ENCODE data around the gene BARHL1. TPM values are rescaled to one million over a fixed set of nuclear protein-coding genes. Genes with fewer than 3 reads are reported as not detected.
"Not testable (repeated sequence)": the region's sequence is repeated elsewhere in the genome, so short reads cannot be mapped to it uniquely, and the experiment has no call there.

BARHL1 gene
- total and polyA plus RNA-seq, 2 experiments from 2014 or later: not detected

DNA sequence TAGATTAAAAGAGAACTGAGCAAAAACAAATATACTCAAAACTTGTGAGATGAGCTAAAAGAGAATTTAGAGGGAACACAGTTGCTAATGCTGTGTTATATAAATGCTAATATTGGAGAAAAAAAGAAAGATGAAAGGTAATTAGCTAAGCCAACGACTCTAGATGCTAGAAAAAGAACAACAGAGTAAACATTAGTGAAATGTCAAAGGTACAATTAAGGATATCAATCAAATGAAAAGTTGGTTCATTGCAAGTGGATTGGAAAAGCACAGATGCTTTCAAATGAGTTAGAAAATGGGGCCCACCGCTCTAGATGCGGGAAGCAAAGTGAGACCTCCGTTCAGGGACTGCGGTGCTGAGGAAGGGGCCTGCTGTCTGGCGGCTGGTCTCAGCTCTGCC lies 17.9 kb upstream of the BARHL1 start:
- no peaks in the 10 kb centered on the region for H3K27me3 ChIP-seq
- no peak overlapping the region for H3K27ac ChIP-seq
- no peak for DNase-seq (ENCODE audit: low read depth in 1 of 2, low spot score in 1 of 2)
- H3K36me3 ChIP-seq: no peaks in the 10 kb centered on the region
- peaks cover 26% of the 10 kb centered on the region for H3K4me1 ChIP-seq (ENCODE audit: low read depth)
- H3K4me3 ChIP-seq: no peak overlapping the region
- TF ChIP-seq, protein P1, sequence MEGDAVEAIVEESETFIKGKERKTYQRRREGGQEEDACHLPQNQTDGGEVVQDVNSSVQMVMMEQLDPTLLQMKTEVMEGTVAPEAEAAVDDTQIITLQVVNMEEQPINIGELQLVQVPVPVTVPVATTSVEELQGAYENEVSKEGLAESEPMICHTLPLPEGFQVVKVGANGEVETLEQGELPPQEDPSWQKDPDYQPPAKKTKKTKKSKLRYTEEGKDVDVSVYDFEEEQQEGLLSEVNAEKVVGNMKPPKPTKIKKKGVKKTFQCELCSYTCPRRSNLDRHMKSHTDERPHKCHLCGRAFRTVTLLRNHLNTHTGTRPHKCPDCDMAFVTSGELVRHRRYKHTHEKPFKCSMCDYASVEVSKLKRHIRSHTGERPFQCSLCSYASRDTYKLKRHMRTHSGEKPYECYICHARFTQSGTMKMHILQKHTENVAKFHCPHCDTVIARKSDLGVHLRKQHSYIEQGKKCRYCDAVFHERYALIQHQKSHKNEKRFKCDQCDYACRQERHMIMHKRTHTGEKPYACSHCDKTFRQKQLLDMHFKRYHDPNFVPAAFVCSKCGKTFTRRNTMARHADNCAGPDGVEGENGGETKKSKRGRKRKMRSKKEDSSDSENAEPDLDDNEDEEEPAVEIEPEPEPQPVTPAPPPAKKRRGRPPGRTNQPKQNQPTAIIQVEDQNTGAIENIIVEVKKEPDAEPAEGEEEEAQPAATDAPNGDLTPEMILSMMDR (IDR thresholded peaks at IDR 0.05; ENCODE audit: low read depth, low read length): no peak
- no peaks in the 10 kb centered on the region for H3K9me3 ChIP-seq (ENCODE audit: low read depth)

DNA sequence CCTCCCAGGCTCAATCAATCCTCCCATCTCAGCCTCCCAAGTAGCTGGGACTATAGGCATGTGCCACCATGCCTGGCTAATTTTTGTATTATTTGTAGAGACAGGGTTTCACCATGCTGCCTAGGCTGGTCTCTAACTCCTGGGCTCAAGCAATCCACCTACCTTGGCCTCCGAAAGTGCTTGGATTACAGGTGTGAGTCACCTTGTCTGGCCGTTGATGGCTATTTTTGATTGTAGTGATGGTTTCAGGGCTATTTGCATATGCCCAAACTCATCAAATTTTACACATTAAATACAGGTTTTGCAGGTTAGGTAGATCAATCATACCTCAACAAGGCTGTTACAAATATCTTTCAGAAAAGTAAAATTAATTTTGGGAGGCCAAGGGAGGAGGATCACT lies 13.6 kb upstream of the BARHL1 start:
- not testable (repeated sequence) for H3K27me3 ChIP-seq; H3K27ac ChIP-seq; H3K36me3 ChIP-seq; H3K9me3 ChIP-seq (ENCODE audit: low read depth); H3K4me1 ChIP-seq (ENCODE audit: low read depth); H3K4me3 ChIP-seq; DNase-seq (ENCODE audit: low read depth in 1 of 2, low spot score in 1 of 2)

DNA sequence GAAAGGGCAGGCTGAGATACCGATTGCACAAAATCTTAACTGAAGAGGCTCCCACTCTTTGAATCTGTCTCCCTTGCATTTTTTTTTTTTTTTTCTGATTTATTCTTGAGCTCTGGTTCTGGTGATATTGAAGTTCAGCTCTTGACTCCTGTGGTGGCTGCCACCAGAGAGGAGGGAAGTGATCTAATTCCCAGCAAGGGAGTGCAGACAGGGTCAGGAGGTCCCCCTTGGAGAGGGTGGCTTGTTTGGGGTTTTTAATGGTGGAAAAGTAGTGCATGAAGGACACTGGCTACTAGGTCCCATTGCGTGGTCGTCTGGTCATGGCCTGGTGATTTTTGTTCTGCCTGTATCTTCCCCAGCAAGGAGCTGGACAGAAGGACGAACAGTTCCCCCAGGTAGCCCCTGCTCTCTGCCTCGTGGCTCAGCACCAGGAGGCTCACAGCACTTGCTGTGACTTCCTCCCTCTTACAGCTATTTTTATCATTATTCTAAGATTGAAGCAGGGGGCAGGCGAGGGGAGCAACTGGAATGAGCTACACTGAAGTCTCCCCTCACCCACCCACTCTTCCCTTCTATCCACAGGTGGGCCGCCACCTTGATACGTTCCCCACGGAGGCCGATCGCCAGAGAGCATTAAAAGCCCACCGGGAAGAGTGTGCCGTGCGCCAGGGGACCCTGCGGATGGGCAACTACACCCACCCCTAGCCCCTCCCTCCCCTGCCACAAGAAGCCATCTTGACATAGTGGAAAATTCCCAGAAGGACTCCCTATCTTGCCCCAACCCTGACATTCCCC lies 10.4 kb upstream of the BARHL1 start:
- Histone ChIP-seq H3K9me3 (ENCODE audit: low read depth) (no peaks in the 10 kb centered on the region), H3K36me3 (no peaks in the 10 kb centered on the region), H3K27ac (no peak overlapping the region), H3K27me3 (peaks cover 19% of the 10 kb centered on the region), H3K4me1 (ENCODE audit: low read depth) (peaks cover 8% of the 10 kb centered on the region), H3K4me3 (no peak overlapping the region)
- no peak for DNase-seq (ENCODE audit: low read depth in 1 of 2, low spot score in 1 of 2)
- TF ChIP-seq, protein P1 (IDR thresholded peaks at IDR 0.05; ENCODE audit: low read depth, low read length): no peak

DNA sequence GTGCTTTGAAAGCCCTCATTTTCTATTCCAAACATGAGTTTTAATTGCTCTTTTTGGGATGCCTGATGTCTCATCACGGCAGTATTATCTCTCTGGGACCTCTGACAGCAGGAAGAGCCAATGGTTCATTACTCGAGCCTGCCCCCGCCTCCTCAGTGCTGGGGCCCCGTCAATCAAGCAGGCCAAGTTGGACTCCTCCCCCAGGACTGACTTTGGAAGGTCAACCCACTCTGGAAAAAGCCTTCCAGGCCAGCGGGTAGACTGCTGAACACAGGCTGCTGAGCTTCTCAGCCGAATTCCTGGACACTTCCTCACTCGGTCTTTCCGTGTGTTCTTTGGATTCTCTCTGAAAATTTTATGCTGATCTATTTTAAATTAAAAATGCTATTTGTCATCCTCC lies 9.5 kb upstream of the BARHL1 start:
- peak; percentile 42 to 53 for DNase-seq (ENCODE audit: low read depth in 1 of 2, low spot score in 1 of 2)
- peaks cover 29% of the 10 kb centered on the region for H3K27me3 ChIP-seq

DNA sequence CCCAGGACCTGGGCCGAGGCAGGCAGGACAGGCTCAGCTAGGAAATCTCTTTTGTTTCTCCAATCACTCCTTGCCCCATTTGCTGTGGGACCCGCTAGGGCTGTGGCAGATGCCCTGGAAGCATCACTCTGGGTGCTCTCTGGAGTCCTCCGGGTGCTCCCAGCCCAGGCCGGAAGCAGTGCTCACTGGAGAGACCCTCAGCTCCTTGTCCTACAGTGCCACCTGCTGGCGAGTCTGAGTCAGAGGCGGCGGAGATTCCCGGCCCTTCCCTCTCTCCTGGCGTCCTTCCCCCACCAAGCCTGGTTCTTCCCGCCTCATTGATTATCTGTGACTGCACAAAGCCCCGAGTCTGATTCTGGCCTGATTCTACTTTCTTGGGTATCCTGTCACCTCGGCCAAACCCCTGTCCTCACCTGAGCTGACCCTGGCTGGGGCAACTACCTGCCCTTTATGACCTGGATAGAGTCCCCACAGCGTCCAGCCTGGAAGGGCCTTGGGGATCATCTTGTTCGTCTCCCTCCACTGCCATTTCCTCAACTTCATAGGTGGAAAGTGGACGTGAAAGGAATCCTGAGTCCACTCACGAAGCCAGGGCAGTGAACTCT lies 7.3 kb upstream of the BARHL1 start:
- Histone ChIP-seq H3K9me3 (ENCODE audit: low read depth) (no peaks in the 10 kb centered on the region), H3K27ac (no peak overlapping the region), H3K27me3 (peaks cover 50% of the 10 kb centered on the region), H3K36me3 (no peaks in the 10 kb centered on the region), H3K4me3 (no peak overlapping the region), H3K4me1 (ENCODE audit: low read depth) (peaks cover 8% of the 10 kb centered on the region)
- peak; percentile 82 to 85 for DNase-seq (ENCODE audit: low read depth in 1 of 2, low spot score in 1 of 2)
- TF ChIP-seq, protein P1 (IDR thresholded peaks at IDR 0.05; ENCODE audit: low read depth, low read length): peak; percentile 77

More for the DNA sequence above, 9.5 kb upstream of the BARHL1 start:
- H3K27ac ChIP-seq: no peak overlapping the region
- TF ChIP-seq, protein P1 (IDR thresholded peaks at IDR 0.05; ENCODE audit: low read depth, low read length): no peak
- no peak overlapping the region for H3K4me3 ChIP-seq
- no peaks in the 10 kb centered on the region for H3K36me3 ChIP-seq
- no peaks in the 10 kb centered on the region for H3K9me3 ChIP-seq (ENCODE audit: low read depth)
- peaks cover 8% of the 10 kb centered on the region for H3K4me1 ChIP-seq (ENCODE audit: low read depth)

DNA sequence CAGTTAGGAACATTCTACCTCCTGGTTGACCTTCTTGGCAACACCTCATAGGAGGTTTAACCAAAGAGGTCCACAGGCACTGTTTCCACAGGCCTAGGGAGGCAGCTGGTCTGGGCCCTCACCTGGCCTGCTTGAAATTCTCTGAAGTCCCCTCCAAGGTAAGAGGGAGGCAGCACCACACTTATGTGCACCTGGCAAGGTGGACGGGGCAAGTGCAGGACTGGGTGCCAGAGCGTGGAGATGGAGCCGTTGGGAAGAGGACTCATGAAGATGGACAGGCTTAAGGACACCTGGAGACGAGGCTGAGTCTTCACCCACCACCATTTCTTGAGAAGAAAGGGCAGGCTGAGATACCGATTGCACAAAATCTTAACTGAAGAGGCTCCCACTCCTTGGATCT lies 6.6 kb upstream of the BARHL1 start:
- Histone ChIP-seq H3K27ac (no peak overlapping the region), H3K36me3 (no peaks in the 10 kb centered on the region), H3K4me3 (no peak overlapping the region), H3K4me1 (ENCODE audit: low read depth) (peaks cover 8% of the 10 kb centered on the region), H3K9me3 (ENCODE audit: low read depth) (no peaks in the 10 kb centered on the region), H3K27me3 (peaks cover 57% of the 10 kb centered on the region)
- no peak for DNase-seq (ENCODE audit: low read depth in 1 of 2, low spot score in 1 of 2)
- TF ChIP-seq, protein P1 (IDR thresholded peaks at IDR 0.05; ENCODE audit: low read depth, low read length): no peak

Data from cardiac muscle cell (in vitro differentiated cells and primary cell).